ENCODE results near the gene RRAGD. TPM values are rescaled to one million over a fixed set of nuclear protein-coding genes. Genes with fewer than 3 reads are reported as not detected.
"Not testable (repeated sequence)": the region's sequence is repeated elsewhere in the genome, so short reads cannot be mapped to it uniquely, and the experiment has no call there.

RRAGD gene
- total and polyA plus RNA-seq, 2 of the 13 experiments (the other 11 are each of a cell fraction or from before 2014, with no cell fraction given): 0.35 to 0.53 TPM

DNA sequence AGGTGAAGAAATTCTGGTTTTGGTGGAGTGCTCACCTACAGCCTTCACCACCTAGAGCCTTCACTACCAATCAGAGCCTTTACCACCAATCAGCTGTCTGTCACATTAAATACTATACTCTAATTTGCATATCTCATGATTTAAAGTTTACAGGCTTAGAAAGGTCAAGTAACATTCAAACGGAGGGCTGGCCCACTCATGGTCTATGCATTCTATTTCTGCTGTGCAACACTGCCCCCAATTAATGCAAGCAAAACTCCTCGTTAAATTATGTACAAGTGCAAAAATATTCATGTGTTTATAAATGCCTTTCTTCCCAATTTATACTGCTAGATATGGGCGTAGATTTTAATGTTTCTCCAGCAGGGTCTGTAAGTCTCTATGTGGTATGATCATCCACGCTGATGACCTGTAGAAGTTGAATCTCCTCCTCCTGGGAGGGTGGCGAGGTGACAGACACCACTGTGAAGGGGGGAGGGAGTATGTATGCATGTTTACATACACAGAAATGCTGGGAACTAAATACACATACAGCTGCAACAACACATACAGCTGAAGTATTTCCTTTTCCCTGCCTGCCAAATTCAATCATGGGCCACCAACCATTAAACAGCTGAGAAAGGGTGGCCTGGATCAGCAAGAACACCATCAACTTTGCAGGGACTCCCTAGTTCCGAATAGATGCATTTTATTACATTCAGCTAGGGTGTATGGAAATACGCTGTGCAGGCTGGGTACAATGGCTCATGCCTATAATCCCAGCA, 13.1 kb downstream of the RRAGD start:
- CTCF ChIA-PET (ENCODE audit: low intra/inter-chr PET ratio, low total read pairs): no interaction called here
- POLR2A ChIA-PET: no interaction called here

DNA sequence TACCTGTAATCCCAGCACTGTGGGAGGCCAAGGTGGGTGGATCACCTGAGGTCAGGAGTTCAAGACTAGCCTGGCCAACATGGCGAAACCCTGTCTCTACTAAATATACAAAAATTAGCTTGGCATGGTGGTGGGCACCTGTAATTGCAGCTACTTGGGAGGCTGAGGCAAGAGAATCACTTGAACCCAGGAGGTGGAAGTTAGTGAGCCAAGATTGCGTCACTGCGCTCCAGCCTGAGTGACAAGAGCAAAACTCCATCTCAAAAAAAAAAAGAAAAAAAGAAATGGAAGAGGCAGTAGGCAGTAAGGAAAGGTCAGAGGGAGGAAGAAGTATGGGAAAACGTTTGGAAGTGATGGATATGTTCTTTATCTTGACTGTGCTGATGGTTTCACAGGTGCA, 14.2 kb downstream of the RRAGD start:
- in situ Hi-C loops (cut with HindIII; ENCODE audit: extremely low pct_ligation_motif_present, low pct_unique_long_range_greater_than_20kb); H3K4me2 ChIP-seq (ENCODE audit: low read depth, low read length); POLR2A ChIA-PET; H3K27ac ChIP-seq (ENCODE audit: extremely low read length, insufficient read depth, low read length); BruUV-seq (replicated peaks); H3K36me3 ChIP-seq (replicated peaks in 1 of 2; ENCODE audit: control insufficient read depth in 1 of 2, insufficient read depth in 2 of 2, low read length in 2 of 2); ATAC-seq; CTCF ChIA-PET (ENCODE audit: low intra/inter-chr PET ratio, low total read pairs); H4K20me1 ChIP-seq (ENCODE audit: insufficient read depth, low read length); H2AFZ ChIP-seq (ENCODE audit: low read length); intact Hi-C loops (cut with micrococcal nuclease; ENCODE audit: unreplicated experiment); H3K9me3 ChIP-seq (ENCODE audit: low read length); FAIRE-seq; H3K79me2 ChIP-seq (ENCODE audit: insufficient read depth, low read length); H3K4me1 ChIP-seq (ENCODE audit: insufficient read depth, low read length); H3K9ac ChIP-seq (ENCODE audit: insufficient read depth, low read depth, low read length); H3K4me3 ChIP-seq (replicated peaks in 1 of 3; ENCODE audit: insufficient read depth in 1 of 3, low read depth in 2 of 3, low read length in 3 of 3); DNase-seq (ENCODE audit: low spot score); H3K27me3 ChIP-seq (ENCODE audit: control insufficient read depth in 1 of 2, insufficient read depth in 2 of 2, low read length in 2 of 2): not testable (repeated sequence)
- WGBS (ENCODE audit: low lambda C conversion rate): 73% methylated on average over 4 of the region's 4 CpGs

More for the DNA sequence above, 13.1 kb downstream of the RRAGD start:
- no peak for FAIRE-seq
- no peak for ATAC-seq
- no peak for DNase-seq (ENCODE audit: low spot score)
- no peaks in the 10 kb centered on the region for H3K79me2 ChIP-seq (ENCODE audit: insufficient read depth, low read length)
- intact Hi-C loops (cut with micrococcal nuclease; ENCODE audit: unreplicated experiment): no loop called here
- H3K4me1 ChIP-seq (ENCODE audit: insufficient read depth, low read length): no peaks in the 10 kb centered on the region
- no peaks in the 10 kb centered on the region for H3K9me3 ChIP-seq (ENCODE audit: low read length)
- 56% methylated on average over 7 of the region's 7 CpGs for WGBS (ENCODE audit: low lambda C conversion rate)
- no peak overlapping the region for H3K4me2 ChIP-seq (ENCODE audit: low read depth, low read length)
- H3K9ac ChIP-seq (ENCODE audit: insufficient read depth, low read depth, low read length): no peak overlapping the region
- no peaks in the 10 kb centered on the region for H3K36me3 ChIP-seq (replicated peaks in 1 of 2; ENCODE audit: control insufficient read depth in 1 of 2, insufficient read depth in 2 of 2, low read length in 2 of 2)
- no TSS peak for BruUV-seq (replicated peaks)
- TF ChIP-seq ZNF430 (CRISPR knock-in tag; IDR thresholded peaks at IDR 0.05): no peak
- TF ChIP-seq, protein P1, sequence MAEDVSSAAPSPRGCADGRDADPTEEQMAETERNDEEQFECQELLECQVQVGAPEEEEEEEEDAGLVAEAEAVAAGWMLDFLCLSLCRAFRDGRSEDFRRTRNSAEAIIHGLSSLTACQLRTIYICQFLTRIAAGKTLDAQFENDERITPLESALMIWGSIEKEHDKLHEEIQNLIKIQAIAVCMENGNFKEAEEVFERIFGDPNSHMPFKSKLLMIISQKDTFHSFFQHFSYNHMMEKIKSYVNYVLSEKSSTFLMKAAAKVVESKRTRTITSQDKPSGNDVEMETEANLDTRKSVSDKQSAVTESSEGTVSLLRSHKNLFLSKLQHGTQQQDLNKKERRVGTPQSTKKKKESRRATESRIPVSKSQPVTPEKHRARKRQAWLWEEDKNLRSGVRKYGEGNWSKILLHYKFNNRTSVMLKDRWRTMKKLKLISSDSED (CRISPR knock-in tag; IDR thresholded peaks at IDR 0.05): no peak
- no peaks in the 10 kb centered on the region for H4K20me1 ChIP-seq (ENCODE audit: insufficient read depth, low read length)
- in situ Hi-C loops (cut with HindIII; ENCODE audit: extremely low pct_ligation_motif_present, low pct_unique_long_range_greater_than_20kb): no loop called here
- H3K27me3 ChIP-seq (ENCODE audit: control insufficient read depth in 1 of 2, insufficient read depth in 2 of 2, low read length in 2 of 2): no peaks in the 10 kb centered on the region
- H3K4me3 ChIP-seq (replicated peaks in 1 of 3; ENCODE audit: insufficient read depth in 1 of 3, low read depth in 2 of 3, low read length in 3 of 3): no peak overlapping the region
- no peak overlapping the region for H3K27ac ChIP-seq (ENCODE audit: extremely low read length, insufficient read depth, low read length)
- H2AFZ ChIP-seq (ENCODE audit: low read length): no peak overlapping the region

Measured in HepG2 (cell line).